Caco-2 (cell line): Measurements from ENCODE around the gene KCNQ5. TPM values are rescaled to one million over a fixed set of nuclear protein-coding genes. Genes with fewer than 3 reads are reported as not detected.

Source experiments
- BruUV-seq: library from RNA; stranded (reverse); fragments of 400-500 nt; replicated peaks from 2 replicates; lab custom pipeline; 2021; lab: Mats Ljungman, UMichigan
- CTCF ChIA-PET: fragments of 300-600 bp; sonication (Branson Sonifier 250); formaldehyde crosslinking; loops from one replicate; lab custom pipeline; 2022; ENCODE audit warnings: antibody characterized with exemption; lab: Charles Lee
- POLR2A ChIA-PET: fragments of 300-600 bp; sonication (Branson Sonifier 250); formaldehyde crosslinking; loops from one replicate; lab custom pipeline; 2022; ENCODE audit warnings: antibody characterized with exemption; lab: Charles Lee
- DNase-seq, 2 experiments: peaks; one replicate each; pipeline versions ENCODE4 v3.0.0 to v3.0.0-alpha.2; 2020 to 2022
- H3K27me3 ChIP-seq: replicated peaks from 2 replicates; pipeline ENCODE4 v1.6.0; 2011; ENCODE audit warnings: low read length; ENCODE audit not compliant: control insufficient read depth, insufficient read depth
- H3K36me3 ChIP-seq: 2 replicates; pipeline ENCODE4 v1.5.1; 2011; ENCODE audit warnings: low read length; ENCODE audit not compliant: control insufficient read depth, insufficient read depth
- H3K4me1 ChIP-seq: fragments of 250-450 bp; sonication (Bioruptor Pico); 2 replicates; pipeline ENCODE4 v1.5.1; 2020; ENCODE audit warnings: mild to moderate bottlenecking
- H3K4me3 ChIP-seq: 2 replicates; pipeline ENCODE4 v1.5.1; 2011; ENCODE audit warnings: low read depth, mild to moderate bottlenecking, control low read depth, low read length
- H3K9me3 ChIP-seq: fragments of 250-450 bp; sonication (Bioruptor Pico); 2 replicates; pipeline ENCODE4 v1.5.1; 2020; ENCODE audit warnings: mild to moderate bottlenecking, moderate library complexity
- H3K27ac Mint-ChIP-seq: one replicate; pipeline ENCODE4 v1.8.0; 2022; ENCODE audit warnings: mixed read lengths; ENCODE audit not compliant: unreplicated experiment
- H3K27me3 Mint-ChIP-seq: one replicate; pipeline ENCODE4 v1.8.0; 2022; ENCODE audit warnings: mixed read lengths; ENCODE audit not compliant: insufficient read depth, unreplicated experiment
- H3K36me3 Mint-ChIP-seq: one replicate; pipeline ENCODE4 v1.8.0; 2022; ENCODE audit warnings: mild to moderate bottlenecking, mixed read lengths; ENCODE audit not compliant: insufficient read depth, unreplicated experiment
- H3K4me1 Mint-ChIP-seq: one replicate; pipeline ENCODE4 v1.8.0; 2022; ENCODE audit warnings: low read depth, mixed read lengths; ENCODE audit not compliant: unreplicated experiment
- H3K4me3 Mint-ChIP-seq: one replicate; pipeline ENCODE4 v1.8.0; 2022; ENCODE audit warnings: mild to moderate bottlenecking, moderate library complexity, mixed read lengths; ENCODE audit not compliant: unreplicated experiment
- H3K9me3 Mint-ChIP-seq: one replicate; pipeline ENCODE4 v1.8.0; 2022; ENCODE audit warnings: mixed read lengths; ENCODE audit not compliant: unreplicated experiment
- intact Hi-C: fragments of 100-400 bp; cut with micrococcal nuclease; formaldehyde crosslinking; loops from one replicate; pipeline ENCODE4 v1.10.0; 2022; ENCODE audit not compliant: unreplicated experiment
- total RNA-seq: library from RNA; stranded (reverse); gene quantifications from 2 replicates; pipeline ENCODE4 v1.2.3, GENCODE V29; 2022
- TF ChIP-seq, protein P1 (sequence below), 2 experiments: fragments of 200-600 bp in 1 of 2; IDR thresholded peaks; 1 replicate in 1 of 2; 2 replicates in 1 of 2; pipeline versions ENCODE4 v1.5.1 to v1.8.0; 2011 to 2022; ENCODE audit warnings: antibody characterized with exemption in 1 of 2, control low read depth in 1 of 2, inconsistent platforms in 1 of 2, low read depth in 1 of 2, low read length in 1 of 2, mild to moderate bottlenecking in 1 of 2, moderate library complexity in 1 of 2; ENCODE audit not compliant: insufficient read depth in 1 of 2, severe bottlenecking in 1 of 2, unreplicated experiment in 1 of 2

KCNQ5 gene
- total RNA-seq, 1 experiment from 2014 or later: 0.20 TPM

GRCh38 chr6:72950114-72950860, 328.4 kb downstream of the KCNQ5 start:
- CTCF ChIA-PET: no interaction called here
- no peak overlapping the region for H3K27ac Mint-ChIP-seq
- no TSS peak for BruUV-seq
- H3K4me1 Mint-ChIP-seq: peaks cover 12% of the 10 kb centered on the region
- Histone ChIP-seq H3K9me3 (no peaks in the 10 kb centered on the region), H3K4me3 (no peak overlapping the region), H3K4me1 (no peaks in the 10 kb centered on the region), H3K36me3 (no peaks in the 10 kb centered on the region), H3K27me3 (no peaks in the 10 kb centered on the region)
- POLR2A ChIA-PET: no interaction called here
- intact Hi-C loops: no loop called here
- TF ChIP-seq, protein P1, sequence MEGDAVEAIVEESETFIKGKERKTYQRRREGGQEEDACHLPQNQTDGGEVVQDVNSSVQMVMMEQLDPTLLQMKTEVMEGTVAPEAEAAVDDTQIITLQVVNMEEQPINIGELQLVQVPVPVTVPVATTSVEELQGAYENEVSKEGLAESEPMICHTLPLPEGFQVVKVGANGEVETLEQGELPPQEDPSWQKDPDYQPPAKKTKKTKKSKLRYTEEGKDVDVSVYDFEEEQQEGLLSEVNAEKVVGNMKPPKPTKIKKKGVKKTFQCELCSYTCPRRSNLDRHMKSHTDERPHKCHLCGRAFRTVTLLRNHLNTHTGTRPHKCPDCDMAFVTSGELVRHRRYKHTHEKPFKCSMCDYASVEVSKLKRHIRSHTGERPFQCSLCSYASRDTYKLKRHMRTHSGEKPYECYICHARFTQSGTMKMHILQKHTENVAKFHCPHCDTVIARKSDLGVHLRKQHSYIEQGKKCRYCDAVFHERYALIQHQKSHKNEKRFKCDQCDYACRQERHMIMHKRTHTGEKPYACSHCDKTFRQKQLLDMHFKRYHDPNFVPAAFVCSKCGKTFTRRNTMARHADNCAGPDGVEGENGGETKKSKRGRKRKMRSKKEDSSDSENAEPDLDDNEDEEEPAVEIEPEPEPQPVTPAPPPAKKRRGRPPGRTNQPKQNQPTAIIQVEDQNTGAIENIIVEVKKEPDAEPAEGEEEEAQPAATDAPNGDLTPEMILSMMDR (IDR thresholded peaks at IDR 0.05; ENCODE audit: insufficient read depth in 1 of 2, low read depth in 1 of 2, low read length in 1 of 2, severe bottlenecking in 1 of 2, unreplicated experiment in 1 of 2): no peak
- no peaks in the 10 kb centered on the region for H3K27me3 Mint-ChIP-seq
- no peaks in the 10 kb centered on the region for H3K9me3 Mint-ChIP-seq
- peak in 1 of 2 experiments; percentile 5 for DNase-seq
- H3K4me3 Mint-ChIP-seq: no peak overlapping the region
- H3K36me3 Mint-ChIP-seq: no peaks in the 10 kb centered on the region

DNA sequence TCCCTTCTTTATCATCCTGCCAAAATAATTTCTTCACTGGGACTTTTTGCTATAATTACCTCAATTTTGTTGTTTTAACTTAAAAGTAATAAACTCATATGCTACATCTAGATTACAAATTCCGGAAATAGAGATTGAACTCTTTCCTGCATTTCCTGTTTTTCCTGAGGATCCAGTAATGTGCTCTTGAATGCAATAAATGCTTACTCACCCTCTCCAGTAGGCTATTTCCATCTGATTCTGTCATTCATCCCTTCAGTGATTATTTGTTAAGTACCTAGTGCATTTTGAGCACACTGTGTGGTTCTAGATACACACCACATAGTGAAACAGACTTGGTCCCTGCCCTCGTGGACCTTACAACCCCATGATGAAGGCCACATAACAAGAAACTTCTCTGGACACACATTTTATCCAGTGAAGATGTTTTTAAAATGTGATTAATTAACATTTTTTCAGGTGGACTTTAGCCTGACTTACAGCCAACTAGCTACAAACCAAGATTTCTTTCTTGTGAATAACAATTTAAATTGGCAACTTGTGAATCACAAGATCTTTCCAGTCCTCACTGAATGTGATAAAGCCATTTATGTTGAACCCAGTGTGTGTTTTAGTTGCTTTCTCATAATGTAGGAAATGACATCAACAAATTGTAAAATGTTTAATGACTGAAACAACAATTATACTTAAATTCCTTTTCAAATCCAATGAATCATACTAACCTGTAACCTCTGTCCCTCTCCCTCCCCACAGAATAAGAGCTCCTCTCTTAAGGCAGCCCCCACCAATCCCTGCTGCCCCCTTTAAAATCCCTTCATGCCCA, 331.2 kb downstream of the KCNQ5 start:
- Mint-ChIP-seq H3K4me1 (peaks cover 12% of the 10 kb centered on the region), H3K36me3 (no peaks in the 10 kb centered on the region), H3K27me3 (no peaks in the 10 kb centered on the region), H3K4me3 (no peak overlapping the region), H3K27ac (no peak overlapping the region), H3K9me3 (no peaks in the 10 kb centered on the region)
- Histone ChIP-seq H3K4me3 (no peak overlapping the region), H3K36me3 (no peaks in the 10 kb centered on the region), H3K4me1 (no peaks in the 10 kb centered on the region), H3K27me3 (no peaks in the 10 kb centered on the region), H3K9me3 (no peaks in the 10 kb centered on the region)
- ChIA-PET POLR2A (no interaction called here), CTCF (no interaction called here)
- intact Hi-C loops: no loop called here
- no TSS peak for BruUV-seq
- TF ChIP-seq, protein P1 (IDR thresholded peaks at IDR 0.05; ENCODE audit: insufficient read depth in 1 of 2, low read depth in 1 of 2, low read length in 1 of 2, severe bottlenecking in 1 of 2, unreplicated experiment in 1 of 2): no peak
- no peak for DNase-seq

DNA sequence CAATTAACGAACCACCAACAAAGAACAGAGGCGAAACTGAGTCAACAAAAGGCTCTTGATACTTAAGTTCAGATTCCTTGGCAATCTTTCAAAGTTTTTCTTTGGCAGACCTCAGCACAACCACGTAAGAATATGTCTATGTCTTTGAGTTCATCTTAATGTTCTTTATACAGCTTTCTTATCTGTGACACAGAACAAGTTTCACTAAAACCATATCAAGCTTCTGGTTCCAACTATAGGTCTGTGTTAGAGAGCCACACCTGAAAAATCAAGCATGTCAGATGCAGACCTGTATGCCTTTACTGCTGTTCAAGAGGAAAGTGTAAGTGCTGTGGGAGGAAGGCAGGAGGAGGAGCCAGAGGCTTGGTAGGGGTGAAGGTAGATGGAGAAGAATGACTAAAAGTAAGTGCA, 332.1 kb downstream of the KCNQ5 start:
- Mint-ChIP-seq H3K4me1 (peaks cover 12% of the 10 kb centered on the region), H3K36me3 (no peaks in the 10 kb centered on the region), H3K9me3 (no peaks in the 10 kb centered on the region), H3K27ac (no peak overlapping the region), H3K27me3 (no peaks in the 10 kb centered on the region), H3K4me3 (no peak overlapping the region)
- TF ChIP-seq, protein P1 (IDR thresholded peaks at IDR 0.05; ENCODE audit: insufficient read depth in 1 of 2, low read depth in 1 of 2, low read length in 1 of 2, severe bottlenecking in 1 of 2, unreplicated experiment in 1 of 2): no peak
- BruUV-seq: no TSS peak
- Histone ChIP-seq H3K4me3 (no peak overlapping the region), H3K4me1 (no peaks in the 10 kb centered on the region), H3K9me3 (no peaks in the 10 kb centered on the region), H3K36me3 (no peaks in the 10 kb centered on the region), H3K27me3 (no peaks in the 10 kb centered on the region)
- ChIA-PET CTCF (no interaction called here), POLR2A (no interaction called here)
- no peak for DNase-seq
- intact Hi-C loops: no loop called here
